Lower lobe of right lung (tissue), 2 donors: ENCODE measurements around the gene SNX13. TPM values are rescaled to one million over a fixed set of nuclear protein-coding genes. Genes with fewer than 3 reads are reported as not detected.

ENCODE experiments used
- ATAC-seq, 2 donors: fragments of 200-7000 bp; cut with Tn5 transposase; one replicate each; pipeline ENCODE4 v1.9.1; 2020 to 2022; ENCODE audit warnings: mild to moderate bottlenecking in 2 of 2, moderate library complexity in 2 of 2
- DNase-seq: peaks from one replicate; pipeline ENCODE4 v3.0.0-alpha.2; 2020
- H3K27ac ChIP-seq: fragments of 200-600 bp; one replicate; pipeline ENCODE4 v1.8.0; 2022
- H3K27me3 ChIP-seq: fragments of 200-600 bp; one replicate; pipeline ENCODE4 v1.8.0; 2022; ENCODE audit warnings: low read depth
- H3K36me3 ChIP-seq: fragments of 200-600 bp; one replicate; pipeline ENCODE4 v1.8.0; 2022; ENCODE audit warnings: mild to moderate bottlenecking
- H3K4me1 ChIP-seq: fragments of 200-600 bp; one replicate; pipeline ENCODE4 v1.8.0; 2022
- H3K4me3 ChIP-seq: fragments of 200-600 bp; one replicate; pipeline ENCODE4 v1.8.0; 2022; ENCODE audit warnings: mild to moderate bottlenecking
- H3K9me3 ChIP-seq: fragments of 200-600 bp; one replicate; pipeline ENCODE4 v1.8.0; 2022
- intact Hi-C: fragments of 100-400 bp; cut with DNase I; formaldehyde crosslinking; loops from one replicate; pipeline ENCODE4 v1.11.0; 2022
- total RNA-seq: library from RNA; stranded (reverse); fragmentation: NEBNext Ultra II Directional; extraction: Animal tissue kit (Norgen Biotek cat#: 25700); gene quantifications from one replicate; pipeline ENCODE4 v1.2.1, GENCODE V29; 2021
- TF ChIP-seq, protein P1 (sequence below): fragments of 200-600 bp; IDR thresholded peaks from one replicate; pipeline ENCODE4 v1.8.0; 2022; ENCODE audit warnings: antibody characterized with exemption, mild to moderate bottlenecking
- donor health status: DM: no; HTN: yes; CAD: no; lungs with severe emphysema.

Gene SNX13
- total RNA-seq, 1 donor from 2014 or later, result 62.7 TPM

DNA sequence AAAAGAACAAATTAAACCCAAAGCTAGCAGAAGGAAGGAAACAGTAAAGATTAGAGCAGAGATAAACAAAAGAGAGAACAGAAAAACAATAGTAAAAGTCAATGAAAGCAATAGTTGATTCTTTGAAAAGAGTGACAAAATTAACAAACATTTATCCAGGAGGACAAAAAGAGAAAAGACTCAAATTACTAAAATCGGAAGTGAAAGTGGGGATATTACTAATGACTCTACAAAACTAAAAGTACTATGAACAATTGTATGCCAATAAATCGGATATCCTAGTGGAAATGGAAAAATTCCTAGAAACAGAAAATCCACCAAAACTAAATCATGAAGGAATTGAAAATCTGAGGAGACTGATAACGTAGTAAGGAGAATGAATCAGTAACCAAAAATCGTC, 96.3 kb downstream of the SNX13 start:
- TF ChIP-seq, protein P1, sequence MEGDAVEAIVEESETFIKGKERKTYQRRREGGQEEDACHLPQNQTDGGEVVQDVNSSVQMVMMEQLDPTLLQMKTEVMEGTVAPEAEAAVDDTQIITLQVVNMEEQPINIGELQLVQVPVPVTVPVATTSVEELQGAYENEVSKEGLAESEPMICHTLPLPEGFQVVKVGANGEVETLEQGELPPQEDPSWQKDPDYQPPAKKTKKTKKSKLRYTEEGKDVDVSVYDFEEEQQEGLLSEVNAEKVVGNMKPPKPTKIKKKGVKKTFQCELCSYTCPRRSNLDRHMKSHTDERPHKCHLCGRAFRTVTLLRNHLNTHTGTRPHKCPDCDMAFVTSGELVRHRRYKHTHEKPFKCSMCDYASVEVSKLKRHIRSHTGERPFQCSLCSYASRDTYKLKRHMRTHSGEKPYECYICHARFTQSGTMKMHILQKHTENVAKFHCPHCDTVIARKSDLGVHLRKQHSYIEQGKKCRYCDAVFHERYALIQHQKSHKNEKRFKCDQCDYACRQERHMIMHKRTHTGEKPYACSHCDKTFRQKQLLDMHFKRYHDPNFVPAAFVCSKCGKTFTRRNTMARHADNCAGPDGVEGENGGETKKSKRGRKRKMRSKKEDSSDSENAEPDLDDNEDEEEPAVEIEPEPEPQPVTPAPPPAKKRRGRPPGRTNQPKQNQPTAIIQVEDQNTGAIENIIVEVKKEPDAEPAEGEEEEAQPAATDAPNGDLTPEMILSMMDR, result no peak
- no peak overlapping the region for H3K4me3 ChIP-seq
- H3K27ac ChIP-seq, result no peak overlapping the region
- DNase-seq (no peak), ATAC-seq (no peak)
- no peaks in the 10 kb centered on the region for H3K9me3 ChIP-seq
- no peaks in the 10 kb centered on the region for H3K4me1 ChIP-seq
- no peaks in the 10 kb centered on the region for H3K27me3 ChIP-seq
- peaks cover 25% of the 10 kb centered on the region for H3K36me3 ChIP-seq
- intact Hi-C loops, result no loop called here

DNA sequence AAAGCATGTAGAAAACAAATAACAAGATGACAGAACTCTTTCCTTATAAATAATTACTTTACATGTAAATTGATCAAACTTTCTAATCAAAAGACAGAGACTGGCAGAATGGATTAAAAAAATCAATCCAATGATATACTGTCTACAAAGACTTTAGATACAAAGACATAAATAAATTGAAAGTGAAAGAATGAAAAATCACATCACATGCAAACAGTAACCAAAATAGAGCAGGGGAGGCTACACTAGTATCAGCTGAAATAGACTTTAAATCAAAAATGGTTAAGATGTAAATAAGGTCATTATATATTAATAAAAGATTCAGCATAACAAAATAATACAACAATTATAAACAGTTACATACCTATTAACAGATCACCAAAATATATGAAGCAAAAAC, 97.3 kb downstream of the SNX13 start:
- no peaks in the 10 kb centered on the region for H3K4me1 ChIP-seq
- no peaks in the 10 kb centered on the region for H3K27me3 ChIP-seq
- TF ChIP-seq, protein P1, result no peak
- no peaks in the 10 kb centered on the region for H3K9me3 ChIP-seq
- DNase-seq, result no peak
- peaks cover 27% of the 10 kb centered on the region for H3K36me3 ChIP-seq
- no peak for ATAC-seq
- H3K27ac ChIP-seq, result no peak overlapping the region
- intact Hi-C loops, result no loop called here
- no peak overlapping the region for H3K4me3 ChIP-seq

DNA sequence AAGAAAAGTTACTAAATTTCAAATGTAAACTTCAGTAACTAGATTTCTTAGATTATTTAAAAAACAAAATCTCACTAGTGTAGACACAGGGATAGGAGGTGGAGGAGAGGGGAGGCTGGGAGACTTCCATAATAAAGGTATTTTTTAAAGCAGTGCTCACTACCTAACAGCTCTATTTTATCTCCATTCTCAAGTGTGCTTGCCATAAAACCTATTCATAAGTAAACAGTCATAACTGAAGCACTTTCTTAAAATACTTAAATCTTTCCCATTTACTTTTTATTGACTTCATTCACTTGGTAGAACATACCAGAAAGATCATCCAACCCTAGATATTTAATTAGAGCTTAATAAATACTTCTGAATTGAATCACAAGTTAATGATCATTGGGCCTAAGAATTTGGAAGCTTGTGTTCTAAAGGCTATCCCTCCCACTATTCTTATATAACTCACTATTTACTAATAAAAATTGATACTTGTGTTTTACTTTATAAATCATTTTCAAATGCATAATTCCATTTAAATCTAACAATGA, 107.4 kb downstream of the SNX13 start:
- H3K27me3 ChIP-seq, result no peaks in the 10 kb centered on the region
- no peaks in the 10 kb centered on the region for H3K4me1 ChIP-seq
- no peak overlapping the region for H3K27ac ChIP-seq
- DNase-seq, result no peak
- TF ChIP-seq, protein P1, result no peak
- no peak overlapping the region for H3K4me3 ChIP-seq
- intact Hi-C loops, result no loop called here
- no peaks in the 10 kb centered on the region for H3K9me3 ChIP-seq
- peaks cover 32% of the 10 kb centered on the region for H3K36me3 ChIP-seq
- peak in 1 of 2 donors; percentile 59 for ATAC-seq

DNA sequence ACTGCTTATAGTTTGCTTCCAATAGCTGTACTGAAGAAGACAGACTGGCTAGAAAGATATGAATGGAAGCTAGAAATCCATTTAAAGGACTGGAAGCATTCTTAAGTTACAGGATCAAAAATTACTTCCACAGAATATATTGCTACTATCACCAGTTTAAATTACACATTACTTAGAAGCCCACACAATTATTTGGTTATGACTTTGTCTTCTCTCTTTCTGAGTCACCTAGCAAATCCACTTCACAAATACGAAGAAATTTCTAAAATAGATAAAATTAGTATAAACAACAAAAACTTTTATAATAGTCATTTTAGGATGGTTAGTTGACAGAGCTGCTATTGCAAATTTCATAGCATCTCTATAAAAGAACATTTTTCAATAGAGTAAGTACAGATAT, 108.1 kb downstream of the SNX13 start:
- TF ChIP-seq, protein P1, result no peak
- Histone ChIP-seq H3K27me3 (no peaks in the 10 kb centered on the region), H3K9me3 (no peaks in the 10 kb centered on the region), H3K27ac (no peak overlapping the region), H3K36me3 (peaks cover 29% of the 10 kb centered on the region), H3K4me1 (no peaks in the 10 kb centered on the region), H3K4me3 (no peak overlapping the region)
- ATAC-seq (no peak), DNase-seq (no peak)
- intact Hi-C loops, result no loop called here

DNA sequence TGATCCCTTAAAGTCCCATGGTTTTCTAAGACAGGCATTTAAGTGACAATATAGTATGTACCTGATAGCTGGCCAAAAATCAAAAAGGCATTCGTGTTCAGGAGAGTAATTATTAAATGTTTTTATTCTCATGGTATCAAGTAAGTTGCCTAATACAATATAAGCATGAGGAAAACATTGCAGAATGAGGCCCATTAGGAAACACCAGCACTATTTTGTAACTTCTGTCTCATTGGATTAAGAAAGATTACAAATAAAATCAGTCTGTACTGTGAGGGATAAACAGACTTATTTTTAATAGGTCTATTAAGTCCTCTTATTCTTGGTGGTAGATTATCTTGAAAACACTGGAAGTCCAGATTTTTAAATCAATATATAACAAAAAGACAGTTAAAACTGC, 110.1 kb downstream of the SNX13 start:
- no peak overlapping the region for H3K4me3 ChIP-seq
- H3K9me3 ChIP-seq, result no peaks in the 10 kb centered on the region
- TF ChIP-seq, protein P1, result no peak
- DNase-seq, result no peak
- peaks cover 18% of the 10 kb centered on the region for H3K36me3 ChIP-seq
- intact Hi-C loops, result no loop called here
- no peak overlapping the region for H3K27ac ChIP-seq
- no peak for ATAC-seq
- H3K4me1 ChIP-seq, result no peaks in the 10 kb centered on the region
- H3K27me3 ChIP-seq, result no peaks in the 10 kb centered on the region

DNA sequence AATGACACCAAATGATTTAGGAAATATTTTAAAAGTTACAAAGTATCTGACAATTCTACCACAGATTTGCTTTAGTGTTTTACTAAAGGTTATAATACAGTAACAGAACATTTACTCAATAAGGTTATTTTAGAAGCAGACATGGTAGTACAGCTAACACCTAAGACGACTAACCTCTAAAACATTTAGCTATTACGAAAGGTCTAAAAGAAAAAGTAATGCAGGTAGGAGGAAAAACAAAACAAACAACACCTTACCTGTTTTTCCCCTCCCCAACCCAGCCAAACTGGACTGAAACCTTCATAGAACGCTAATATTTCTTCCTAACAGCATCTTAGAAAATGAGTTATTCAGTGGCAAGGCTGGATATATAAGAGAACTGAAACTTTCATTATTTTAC, 111.3 kb downstream of the SNX13 start:
- H3K27me3 ChIP-seq, result no peaks in the 10 kb centered on the region
- ATAC-seq (no peak), DNase-seq (no peak)
- H3K4me1 ChIP-seq, result no peaks in the 10 kb centered on the region
- intact Hi-C loops, result no loop called here
- no peak overlapping the region for H3K4me3 ChIP-seq
- no peaks in the 10 kb centered on the region for H3K9me3 ChIP-seq
- no peak overlapping the region for H3K27ac ChIP-seq
- TF ChIP-seq, protein P1, result no peak
- peaks cover 17% of the 10 kb centered on the region for H3K36me3 ChIP-seq
